Uterus (tissue), 4 donors: ENCODE data around the gene LRRIQ3. TPM values are rescaled to one million over a fixed set of nuclear protein-coding genes. Genes with fewer than 3 reads are reported as not detected.

Experiments used
- DNase-seq, 2 donors: peaks; one replicate each; pipeline ENCODE4 v3.0.0-alpha.2; 2019 to 2020
- H3K27ac ChIP-seq, 2 donors: fragments of 200-600 bp; sonication (generic); 1 replicate in 1 of 2; 2 replicates in 1 of 2; pipeline ENCODE4 v1.5.1; 2016 to 2018
- H3K27me3 ChIP-seq, 2 donors: fragments of 200-600 bp; sonication (generic); one replicate each; pipeline ENCODE4 v1.5.1; 2018 to 2019; ENCODE audit warnings: control low read depth in 1 of 2
- H3K36me3 ChIP-seq, 2 donors: fragments of 200-600 bp; sonication (generic); one replicate each; pipeline ENCODE4 v1.5.1; 2019; ENCODE audit warnings: control low read depth in 1 of 2
- H3K4me1 ChIP-seq, 2 donors: fragments of 200-600 bp; sonication (generic); one replicate each; pipeline ENCODE4 v1.5.1; 2018 to 2019; ENCODE audit warnings: control low read depth in 1 of 2
- H3K4me3 ChIP-seq, 2 donors: fragments of 200-600 bp; sonication (generic); 1 replicate in 1 of 2; 2 replicates in 1 of 2; pipeline ENCODE4 v1.5.1; 2018 to 2019; ENCODE audit warnings: mild to moderate bottlenecking in 1 of 2
- H3K9me3 ChIP-seq, 2 donors: fragments of 200-600 bp; sonication (generic); one replicate each; pipeline ENCODE4 v1.5.1; 2019; ENCODE audit warnings: control low read depth in 1 of 2
- POLR2A ChIP-seq, 2 donors: fragments of 450-650 bp; IDR thresholded peaks; one replicate each; pipeline ENCODE4 v1.6.1; 2016; ENCODE audit warnings: antibody characterized with exemption in 2 of 2, mild to moderate bottlenecking in 1 of 2, moderate library complexity in 1 of 2
- intact Hi-C: fragments of 100-400 bp; cut with DNase I; formaldehyde crosslinking; loops from one replicate; pipeline ENCODE4 v1.15.1; 2023; ENCODE audit warnings: low total_unique reads
- total RNA-seq, 4 donors: library from RNA; depleted of rRNA in 3 of 4; stranded (reverse); fragments of >200 nt in 3 of 4; gene quantifications; one replicate each; pipeline versions ENCODE4 v1.1.0 to v1.2.4, GENCODE V29; 2014 to 2023
- TF ChIP-seq, protein P1 (sequence below), 4 experiments: fragments of 200-600 bp in 2 of 4; fragments of 450-650 bp in 2 of 4; sonication (generic) in 2 of 4; IDR thresholded peaks; one replicate each; pipeline ENCODE4 v1.5.1; 2016 to 2019; ENCODE audit warnings: antibody characterized with exemption in 4 of 4, mild to moderate bottlenecking in 2 of 4, moderate library complexity in 1 of 4
- donor health status: DM: yes; HTN: yes; CAD: no.

Gene LRRIQ3
- total RNA-seq, 4 donors from 2014 or later, result 0.49 to 2.6 TPM; not detected in 2

- Histone ChIP-seq H3K9me3 (no peaks in the 10 kb centered on the region), H3K27me3 (no peaks in the 10 kb centered on the region), H3K4me1 (no peaks in the 10 kb centered on the region), H3K36me3 (no peaks in the 10 kb centered on the region), H3K4me3 (no peak overlapping the region), H3K27ac (no peak overlapping the region)
- no peak for DNase-seq
- TF ChIP-seq POLR2A (IDR thresholded peaks at IDR 0.05), result no peak
- TF ChIP-seq, protein P1, sequence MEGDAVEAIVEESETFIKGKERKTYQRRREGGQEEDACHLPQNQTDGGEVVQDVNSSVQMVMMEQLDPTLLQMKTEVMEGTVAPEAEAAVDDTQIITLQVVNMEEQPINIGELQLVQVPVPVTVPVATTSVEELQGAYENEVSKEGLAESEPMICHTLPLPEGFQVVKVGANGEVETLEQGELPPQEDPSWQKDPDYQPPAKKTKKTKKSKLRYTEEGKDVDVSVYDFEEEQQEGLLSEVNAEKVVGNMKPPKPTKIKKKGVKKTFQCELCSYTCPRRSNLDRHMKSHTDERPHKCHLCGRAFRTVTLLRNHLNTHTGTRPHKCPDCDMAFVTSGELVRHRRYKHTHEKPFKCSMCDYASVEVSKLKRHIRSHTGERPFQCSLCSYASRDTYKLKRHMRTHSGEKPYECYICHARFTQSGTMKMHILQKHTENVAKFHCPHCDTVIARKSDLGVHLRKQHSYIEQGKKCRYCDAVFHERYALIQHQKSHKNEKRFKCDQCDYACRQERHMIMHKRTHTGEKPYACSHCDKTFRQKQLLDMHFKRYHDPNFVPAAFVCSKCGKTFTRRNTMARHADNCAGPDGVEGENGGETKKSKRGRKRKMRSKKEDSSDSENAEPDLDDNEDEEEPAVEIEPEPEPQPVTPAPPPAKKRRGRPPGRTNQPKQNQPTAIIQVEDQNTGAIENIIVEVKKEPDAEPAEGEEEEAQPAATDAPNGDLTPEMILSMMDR (IDR thresholded peaks at IDR 0.05), result no peak
- intact Hi-C loops, result no loop called here
These were observed 140.3 kb downstream of the LRRIQ3 start for GRCh38 chr1:74057719-74058118.

- no peak for DNase-seq
- TF ChIP-seq, protein P1 (IDR thresholded peaks at IDR 0.05), result no peak
- no peak for TF ChIP-seq POLR2A (IDR thresholded peaks at IDR 0.05)
- H3K4me1 ChIP-seq, result no peaks in the 10 kb centered on the region
- H3K9me3 ChIP-seq, result no peaks in the 10 kb centered on the region
- intact Hi-C loops, result no loop called here
- no peaks in the 10 kb centered on the region for H3K27me3 ChIP-seq
- H3K27ac ChIP-seq, result no peak overlapping the region
- H3K36me3 ChIP-seq, result no peaks in the 10 kb centered on the region
- no peak overlapping the region for H3K4me3 ChIP-seq
These were observed 144.6 kb downstream of the LRRIQ3 start for GRCh38 chr1:74053407-74053806.

DNA sequence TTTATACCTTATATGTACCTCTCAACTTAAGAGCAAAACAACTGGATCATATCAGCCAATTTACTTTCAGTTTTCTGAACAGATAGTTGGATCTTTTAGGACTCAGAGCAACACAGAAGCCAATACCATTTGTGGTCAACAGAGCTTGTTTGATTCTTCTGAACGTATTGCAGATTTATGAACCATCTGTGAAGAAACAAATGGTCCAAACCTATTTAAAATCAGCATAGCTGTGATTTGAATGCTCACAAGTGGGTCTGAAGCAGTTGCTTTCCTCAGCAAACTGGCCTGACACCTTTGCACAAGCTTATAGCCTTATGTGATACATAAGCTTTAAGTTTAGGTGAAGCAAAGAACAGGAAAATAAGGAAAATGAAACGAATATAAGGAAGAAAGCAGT is 147.6 kb downstream of the LRRIQ3 start:
- TF ChIP-seq, protein P1 (IDR thresholded peaks at IDR 0.05), result no peak
- no peak for DNase-seq
- Histone ChIP-seq H3K9me3 (peaks cover 0 to 3% of the 10 kb centered on the region in 2 donors), H3K27ac (no peak overlapping the region), H3K4me3 (no peak overlapping the region), H3K36me3 (no peaks in the 10 kb centered on the region), H3K27me3 (no peaks in the 10 kb centered on the region), H3K4me1 (no peaks in the 10 kb centered on the region)
- intact Hi-C loops, result no loop called here

GRCh38 chr1:74038042-74038441 is 159.9 kb downstream of the LRRIQ3 start:
- no peak for TF ChIP-seq POLR2A (IDR thresholded peaks at IDR 0.05)
- TF ChIP-seq, protein P1 (IDR thresholded peaks at IDR 0.05), result no peak
- no peaks in the 10 kb centered on the region for H3K27me3 ChIP-seq
- H3K27ac ChIP-seq, result no peak overlapping the region
- H3K36me3 ChIP-seq, result no peaks in the 10 kb centered on the region
- no peaks in the 10 kb centered on the region for H3K9me3 ChIP-seq
- intact Hi-C loops, result no loop called here
- DNase-seq, result no peak
- no peak overlapping the region for H3K4me3 ChIP-seq
- no peaks in the 10 kb centered on the region for H3K4me1 ChIP-seq

GRCh38 chr1:74012583-74012982 is 185.4 kb downstream of the LRRIQ3 start:
- no peaks in the 10 kb centered on the region for H3K4me1 ChIP-seq
- H3K9me3 ChIP-seq, result no peaks in the 10 kb centered on the region
- no peak overlapping the region for H3K27ac ChIP-seq
- intact Hi-C loops, result no loop called here
- H3K4me3 ChIP-seq, result no peak overlapping the region
- TF ChIP-seq POLR2A (IDR thresholded peaks at IDR 0.05), result no peak
- TF ChIP-seq, protein P1 (IDR thresholded peaks at IDR 0.05), result no peak
- H3K36me3 ChIP-seq, result no peaks in the 10 kb centered on the region
- no peak for DNase-seq
- H3K27me3 ChIP-seq, result no peaks in the 10 kb centered on the region
